Measurements from ENCODE around the gene TDRKH.
"Not testable (repeated sequence)": the region's sequence is repeated elsewhere in the genome, so short reads cannot be mapped to it uniquely, and the experiment has no call there.

The TDRKH gene

DNA sequence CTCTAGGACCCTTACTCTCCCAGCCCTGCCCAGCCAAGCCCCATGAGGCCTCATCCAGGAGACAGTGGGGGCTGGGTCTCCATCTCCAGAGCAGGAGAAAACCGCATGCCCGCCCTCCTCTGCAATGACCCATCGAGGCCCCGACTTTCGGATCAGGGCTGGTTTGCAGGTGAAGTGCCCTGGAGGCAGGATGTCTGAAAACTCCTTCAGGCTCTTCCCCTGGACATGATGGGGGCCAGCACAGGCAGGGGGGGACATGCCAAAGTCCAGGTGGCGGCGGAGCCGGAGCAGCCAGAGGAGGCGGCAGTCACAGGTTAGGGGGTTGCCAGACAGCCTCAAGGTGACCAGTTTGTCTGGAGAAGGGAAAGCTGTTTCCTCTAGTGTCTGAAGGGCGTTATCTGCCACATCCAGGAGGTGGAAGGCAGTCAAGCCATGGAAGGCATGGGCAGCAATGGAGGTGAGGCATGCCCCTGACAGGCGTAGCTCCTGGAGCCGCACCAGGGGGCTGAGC is 11.1 kb upstream of the TDRKH start:
- DNase-seq: no peak

DNA sequence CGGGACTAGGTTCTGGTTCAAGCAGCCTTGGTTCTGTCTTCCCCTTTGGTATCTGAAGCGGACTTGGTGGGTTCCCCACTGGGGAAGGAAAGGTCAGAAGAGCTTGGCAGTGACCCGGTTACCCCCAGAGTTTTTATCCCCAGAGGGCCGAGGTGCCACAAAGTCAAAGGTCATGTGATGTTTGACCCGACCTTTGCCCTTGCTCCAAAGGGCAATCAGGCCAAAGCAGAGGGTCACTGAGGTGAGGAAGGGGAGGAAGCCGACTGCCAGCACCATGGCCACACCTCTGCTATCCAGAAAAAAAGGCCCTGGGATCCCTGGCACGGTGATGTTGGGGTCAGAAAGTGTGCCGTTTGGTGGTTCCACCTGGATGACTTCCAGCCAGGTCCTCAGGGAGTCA is 10.5 kb upstream of the TDRKH start:
- no peak for DNase-seq

DNA sequence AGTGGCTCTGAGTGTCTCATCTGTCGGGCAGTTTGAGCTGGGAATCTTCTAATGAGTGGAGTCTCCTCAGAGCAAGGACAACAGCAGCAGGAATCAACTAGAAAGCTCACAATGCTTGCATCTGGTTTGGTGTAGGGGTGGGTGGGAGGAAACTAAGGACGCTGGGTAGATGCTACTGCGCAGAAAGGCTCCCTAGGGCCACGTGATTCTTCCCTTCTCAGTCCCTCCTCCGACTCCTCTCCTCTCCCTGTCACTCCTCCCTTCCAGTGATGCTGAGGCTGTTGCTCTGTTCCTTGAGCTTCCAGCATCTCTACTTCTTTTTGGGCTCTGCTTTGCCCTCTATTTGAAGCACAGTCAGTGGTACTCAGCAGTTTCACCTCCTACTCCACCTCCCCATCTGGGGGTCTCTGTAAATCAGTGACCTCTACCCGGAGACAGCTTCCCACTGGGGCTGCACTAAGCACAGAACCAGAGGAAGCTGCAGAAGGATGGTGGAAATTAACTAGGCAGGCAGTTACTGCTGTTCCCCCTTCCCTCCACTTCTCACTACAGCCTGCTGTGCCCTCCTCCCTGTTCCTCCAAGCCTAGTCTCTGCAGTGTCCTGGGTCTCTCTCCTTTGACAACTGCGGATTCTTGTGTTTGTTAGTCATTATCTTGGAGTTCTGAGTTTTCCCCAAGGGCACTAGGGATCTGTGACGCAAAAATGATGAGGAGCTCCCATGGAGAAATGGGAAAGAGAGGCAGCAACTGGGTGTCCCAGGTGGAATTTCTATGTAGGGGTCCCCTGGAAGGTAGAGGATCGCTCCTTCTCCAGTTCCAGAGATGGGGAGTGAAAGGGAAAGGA is 9.1 kb upstream of the TDRKH start:
- DNase-seq: no peak

DNA sequence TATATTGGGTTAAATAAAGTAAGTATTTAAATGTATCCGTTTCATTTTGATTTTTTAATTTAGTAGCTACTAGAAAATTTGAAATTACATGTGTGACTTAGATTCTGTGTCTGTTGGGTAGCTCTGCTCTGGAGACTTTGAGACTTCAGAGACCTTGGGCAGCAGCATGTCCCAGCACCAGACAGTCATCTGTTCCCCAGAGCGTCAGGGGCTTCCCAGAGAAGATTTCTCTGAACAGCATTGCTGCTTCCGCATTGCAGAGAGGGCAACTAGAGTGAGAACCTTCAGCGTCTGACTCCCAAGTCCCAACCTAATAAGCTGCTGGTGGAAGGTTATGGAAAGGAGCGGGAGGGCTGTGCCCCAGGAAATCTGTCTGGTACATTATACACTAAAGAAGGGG is 8.3 kb upstream of the TDRKH start:
- DNase-seq: no peak

DNA sequence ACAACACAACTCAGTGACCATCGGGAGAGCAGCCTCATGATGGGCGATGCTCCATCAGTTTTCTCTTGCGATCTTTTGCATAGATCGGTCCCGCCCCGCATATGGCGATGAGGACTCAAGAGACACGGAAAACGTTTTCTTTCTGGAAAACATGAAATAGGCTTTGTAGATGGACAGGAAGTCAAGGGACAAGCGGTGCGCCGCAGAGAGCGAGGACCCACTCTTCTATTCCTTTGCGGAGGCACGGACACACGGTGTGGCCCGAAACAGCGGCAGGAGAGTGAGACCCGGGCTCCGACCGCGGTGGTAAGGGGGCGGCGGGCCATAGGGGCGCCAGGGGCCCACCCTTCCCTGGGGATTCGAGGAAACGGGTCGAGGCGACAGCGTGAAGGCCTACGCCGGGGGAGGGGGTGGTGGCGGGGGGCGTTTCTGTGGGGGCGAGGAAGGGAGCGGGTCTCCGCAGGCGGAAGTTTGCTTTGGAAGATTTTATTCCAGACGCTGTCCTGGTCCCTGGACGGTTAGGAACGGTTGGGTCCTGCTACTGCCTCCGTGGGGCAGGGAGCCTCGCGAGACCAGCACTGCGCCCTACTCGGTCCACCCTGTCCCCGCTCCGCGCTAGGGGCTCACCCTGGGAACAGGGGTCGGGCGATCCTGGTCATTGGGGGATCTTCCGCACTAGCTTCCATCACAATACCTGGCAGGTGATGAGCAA is 796 bp upstream of the TDRKH start:
- no peak for DNase-seq

DNA sequence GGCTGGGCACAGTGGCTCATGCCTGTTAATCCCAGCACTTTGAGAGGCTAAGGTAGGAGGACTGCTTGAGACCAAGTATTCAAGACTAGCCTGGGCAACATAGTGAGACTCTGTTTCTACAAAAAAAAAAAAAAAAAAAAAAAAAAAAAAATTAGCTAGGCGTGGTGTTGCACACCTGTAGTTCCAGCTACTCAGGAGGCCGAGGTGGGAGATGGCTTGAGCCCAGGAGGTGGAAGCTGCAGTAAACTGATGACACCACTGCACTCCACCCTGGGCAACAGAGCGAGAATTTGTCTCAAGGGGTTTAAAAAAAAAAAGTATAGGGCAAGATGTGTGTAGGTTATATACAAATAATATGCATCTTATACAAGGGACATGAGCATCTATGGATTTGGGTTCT is 2.6 kb downstream of the TDRKH start:
- DNase-seq: no peak

DNA sequence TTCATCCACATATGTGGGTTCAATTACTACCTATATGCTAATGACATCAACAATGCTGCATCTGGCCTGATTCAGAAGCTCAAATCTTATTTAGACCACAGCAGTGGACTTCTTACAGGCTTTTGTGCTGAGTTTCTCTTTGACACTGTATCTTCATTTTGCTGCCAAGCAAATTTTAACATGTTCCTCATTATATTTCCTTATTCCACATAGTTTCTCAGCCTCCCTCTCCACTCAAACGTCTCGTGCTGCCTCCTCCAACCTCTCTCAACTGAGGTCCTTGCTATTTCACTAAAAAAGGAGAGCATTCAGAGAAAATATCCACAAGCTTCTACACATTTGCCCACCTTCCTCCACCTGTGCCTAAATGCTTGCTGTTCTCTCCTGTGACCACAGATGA is 6.5 kb downstream of the TDRKH start:
- no peak for DNase-seq

DNA sequence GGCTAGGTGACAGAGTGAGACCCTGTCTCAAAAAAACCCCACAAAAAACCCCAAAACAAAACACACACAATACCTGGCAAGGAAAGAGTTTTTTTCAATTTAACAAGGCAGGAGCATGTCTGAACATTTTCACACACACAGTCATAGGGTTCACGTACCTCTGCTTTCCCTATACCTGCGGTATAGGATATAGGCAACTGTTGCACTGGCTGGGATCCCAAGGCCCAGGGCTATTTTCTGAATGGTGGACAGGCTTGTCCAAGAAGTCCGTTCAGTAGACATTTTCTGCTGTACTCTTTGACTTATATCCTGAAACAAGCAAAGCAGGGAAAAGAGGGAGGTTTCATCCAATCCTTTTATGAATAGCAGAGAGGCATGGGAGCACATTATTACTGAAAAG is 7.6 kb downstream of the TDRKH start:
- DNase-seq: no peak

DNA sequence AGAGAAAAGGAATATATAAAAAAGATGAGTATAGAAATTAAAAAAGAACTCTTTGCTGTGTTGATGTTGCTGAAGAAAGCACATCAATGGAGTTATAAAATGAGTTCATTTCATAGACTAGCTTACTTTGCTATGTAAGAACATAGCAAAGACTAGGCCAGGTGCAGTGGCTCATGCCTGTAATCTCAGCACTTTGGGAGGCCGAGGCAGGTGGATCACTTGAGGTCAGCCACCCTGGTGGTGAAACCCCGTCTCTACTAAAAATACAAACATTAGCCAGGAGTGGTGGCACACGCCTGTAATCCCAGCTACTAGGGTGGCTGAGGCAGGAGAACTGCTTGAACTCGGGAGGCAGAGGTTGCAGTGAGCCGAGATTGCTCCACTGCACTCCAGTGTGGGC is 8.3 kb downstream of the TDRKH start:
- DNase-seq: not testable (repeated sequence)

DNA sequence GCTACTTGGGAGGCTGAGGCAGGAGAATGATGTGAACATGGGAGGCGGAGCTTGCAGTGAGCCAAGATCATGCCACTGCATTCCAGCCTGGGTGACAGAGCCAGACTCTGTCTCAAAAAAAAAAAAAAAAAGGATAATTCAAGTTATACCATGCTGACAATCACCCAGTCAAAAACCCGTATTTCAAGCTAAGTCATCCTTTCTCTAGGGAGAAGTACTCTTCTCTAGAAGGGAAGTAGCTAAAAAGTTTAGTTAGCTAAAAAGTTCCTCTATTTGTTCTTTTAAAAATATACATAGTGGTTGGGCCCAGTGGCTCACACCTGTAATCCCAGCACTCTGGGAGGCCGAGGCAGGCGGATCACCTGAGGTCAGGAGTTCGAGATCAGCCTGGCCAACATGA is 9.6 kb downstream of the TDRKH start:
- not testable (repeated sequence) for DNase-seq

DNA sequence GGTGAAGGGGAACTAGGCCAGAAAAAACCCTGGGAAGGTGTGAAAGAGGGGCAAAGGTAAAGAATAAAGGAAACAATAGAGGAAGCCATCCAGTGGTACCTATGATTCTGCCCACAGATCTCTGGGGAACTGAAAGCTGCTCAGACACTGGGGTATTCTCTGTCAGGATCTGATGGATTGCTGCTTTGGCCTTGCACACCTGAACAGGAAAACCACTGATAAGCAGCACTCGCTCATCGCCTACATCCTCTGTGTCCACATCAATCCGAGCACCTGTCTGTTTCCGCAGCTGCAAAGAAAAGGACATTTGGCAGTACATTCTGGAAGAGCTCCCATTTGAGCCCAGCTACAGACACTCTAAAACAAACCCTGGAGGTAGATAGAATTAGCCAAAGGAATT is 10.4 kb downstream of the TDRKH start:
- no peak for DNase-seq

DNA sequence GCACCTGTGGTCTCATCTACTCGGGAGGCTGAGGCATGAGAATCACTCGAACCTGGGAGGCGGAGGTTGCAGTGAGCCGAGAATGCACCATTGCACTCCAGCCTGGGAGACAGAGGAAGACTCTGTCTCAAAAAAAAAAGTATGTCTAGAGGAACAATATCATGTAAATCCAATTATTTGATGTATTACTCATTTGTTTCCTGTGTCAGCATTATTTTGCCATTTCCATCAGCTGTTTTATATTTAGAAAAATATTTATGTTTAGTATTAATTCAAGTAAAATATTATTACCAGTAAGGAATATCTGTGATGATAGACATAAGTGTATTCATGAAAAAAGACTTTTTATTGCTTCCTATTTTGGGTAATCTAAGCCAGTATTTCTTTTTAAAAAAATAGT is 13.0 kb downstream of the TDRKH start:
- DNase-seq: no peak

DNA sequence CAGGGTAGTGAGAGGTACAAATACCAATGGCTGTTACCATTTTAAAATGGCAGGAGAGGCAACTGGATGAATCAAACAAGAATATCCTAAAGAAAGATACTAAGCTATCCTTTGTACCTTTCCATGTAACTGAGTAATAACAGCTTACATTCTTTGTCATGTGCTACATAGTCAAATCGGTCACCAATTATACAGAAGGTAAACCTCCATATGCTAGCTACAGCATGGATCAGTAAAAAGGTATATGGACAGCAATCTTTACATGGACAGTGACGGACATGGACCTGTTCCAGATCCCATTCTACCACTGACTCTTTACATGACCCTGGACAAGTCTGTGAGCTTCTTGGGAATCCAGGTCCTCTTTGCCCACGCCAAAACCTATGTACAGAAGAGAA is 13.6 kb downstream of the TDRKH start:
- DNase-seq: no peak

DNA sequence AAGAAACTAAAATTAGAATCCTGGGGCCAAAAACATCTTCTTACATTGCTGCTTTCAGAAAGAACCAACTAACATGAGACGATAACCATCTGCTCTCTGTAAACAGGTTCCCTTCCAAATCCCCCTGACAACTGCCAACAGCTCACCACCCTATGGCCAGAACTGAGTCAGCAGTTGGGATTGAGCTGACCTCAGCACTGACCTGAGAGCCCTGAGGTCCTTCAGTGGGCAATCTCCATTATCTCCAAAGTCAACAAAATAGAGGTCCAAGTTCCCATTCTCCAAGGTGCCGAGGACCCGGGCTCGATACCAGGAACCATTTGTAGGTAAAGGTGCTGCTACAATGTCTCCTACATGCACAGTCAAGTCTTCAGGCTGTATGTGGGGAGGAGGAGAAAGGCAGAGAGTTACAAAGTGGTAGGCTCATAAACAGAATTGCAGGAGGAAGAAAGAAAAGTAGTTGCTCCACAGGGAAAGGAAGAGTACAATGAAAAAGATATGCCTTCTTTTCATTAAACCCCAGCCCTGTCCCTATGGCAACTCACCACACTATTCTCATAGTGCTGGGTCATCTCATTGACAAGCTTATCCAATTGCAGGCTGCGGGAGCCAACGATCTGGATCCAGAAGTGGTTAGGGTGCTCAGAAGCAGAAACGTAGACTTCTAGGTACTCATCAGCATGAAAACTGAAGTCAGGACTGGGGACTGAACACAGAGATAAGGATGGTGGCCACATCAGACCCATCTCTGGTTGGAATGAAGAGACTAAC is 14.2 kb downstream of the TDRKH start:
- DNase-seq: no peak

DNA sequence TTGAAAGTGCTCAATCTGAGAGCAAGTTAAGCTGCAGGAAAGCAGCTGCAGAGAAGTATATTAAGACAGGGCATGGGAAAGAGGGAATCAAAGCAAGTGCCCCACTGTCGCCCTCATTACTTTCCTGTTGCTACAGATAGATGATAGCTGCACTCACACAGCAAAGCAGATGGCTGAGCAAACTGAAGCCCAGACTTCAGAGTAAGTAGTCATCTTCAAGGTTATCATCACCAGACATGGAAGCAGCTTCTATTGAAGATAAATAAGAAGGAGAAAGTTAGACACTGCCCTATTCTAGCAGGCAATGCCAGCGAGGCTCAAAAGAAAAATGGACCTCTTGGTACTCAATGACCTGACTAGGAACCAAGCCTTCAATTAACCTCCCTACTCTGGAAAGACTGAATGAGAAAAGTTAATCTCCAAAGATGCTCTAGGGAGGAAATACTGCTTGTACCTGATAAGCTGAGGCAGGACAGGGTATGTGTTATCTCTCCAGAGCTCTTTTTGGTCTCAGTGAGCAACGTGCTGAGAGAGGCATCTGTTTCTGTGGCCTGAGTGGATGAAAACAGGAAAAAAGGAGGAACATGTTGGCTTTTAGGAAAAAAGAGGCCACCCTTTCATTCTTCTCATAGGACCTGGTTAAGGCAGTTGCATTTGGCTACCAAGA is 15.9 kb downstream of the TDRKH start:
- DNase-seq: no peak

DNA sequence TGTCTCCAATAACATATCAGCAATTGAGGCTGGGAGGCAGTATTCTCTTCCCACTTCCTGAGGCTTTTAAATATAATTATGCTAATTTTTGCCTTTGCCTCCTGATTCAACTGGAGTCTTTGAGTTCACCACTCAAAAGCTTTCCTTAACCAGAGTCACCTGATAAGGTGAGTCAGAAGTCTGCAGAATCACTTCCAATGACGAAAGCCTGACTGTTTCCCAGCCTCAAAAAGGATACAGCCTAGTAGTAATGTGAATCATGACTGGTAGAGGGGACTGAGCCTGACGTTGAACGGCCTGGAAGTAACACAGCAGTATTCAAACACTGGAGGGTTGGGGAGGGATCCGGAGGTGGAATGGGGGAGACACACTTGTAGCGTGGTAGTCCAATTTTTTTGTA is 16.6 kb downstream of the TDRKH start:
- DNase-seq: no peak

DNA sequence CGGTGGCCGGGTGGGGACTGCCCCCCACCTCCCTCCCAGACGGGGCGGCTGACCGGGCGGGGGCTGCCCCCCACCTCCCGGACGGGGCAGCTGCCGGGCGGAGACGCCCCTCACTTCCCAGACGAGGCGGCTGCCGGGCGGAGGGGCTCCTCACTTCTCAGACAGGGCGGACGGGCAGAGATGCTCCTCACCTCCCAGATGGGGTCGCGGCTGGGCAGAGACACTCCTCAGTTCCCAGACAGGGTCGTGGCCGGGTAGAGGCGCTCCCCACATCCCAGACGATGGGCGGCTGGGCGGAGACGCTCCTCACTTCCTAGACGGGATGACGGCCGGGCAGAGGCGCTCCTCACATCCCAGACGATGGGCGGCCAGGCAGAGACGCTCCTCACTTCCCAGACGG is 21.0 kb downstream of the TDRKH start:
- DNase-seq: not testable (repeated sequence)

DNA sequence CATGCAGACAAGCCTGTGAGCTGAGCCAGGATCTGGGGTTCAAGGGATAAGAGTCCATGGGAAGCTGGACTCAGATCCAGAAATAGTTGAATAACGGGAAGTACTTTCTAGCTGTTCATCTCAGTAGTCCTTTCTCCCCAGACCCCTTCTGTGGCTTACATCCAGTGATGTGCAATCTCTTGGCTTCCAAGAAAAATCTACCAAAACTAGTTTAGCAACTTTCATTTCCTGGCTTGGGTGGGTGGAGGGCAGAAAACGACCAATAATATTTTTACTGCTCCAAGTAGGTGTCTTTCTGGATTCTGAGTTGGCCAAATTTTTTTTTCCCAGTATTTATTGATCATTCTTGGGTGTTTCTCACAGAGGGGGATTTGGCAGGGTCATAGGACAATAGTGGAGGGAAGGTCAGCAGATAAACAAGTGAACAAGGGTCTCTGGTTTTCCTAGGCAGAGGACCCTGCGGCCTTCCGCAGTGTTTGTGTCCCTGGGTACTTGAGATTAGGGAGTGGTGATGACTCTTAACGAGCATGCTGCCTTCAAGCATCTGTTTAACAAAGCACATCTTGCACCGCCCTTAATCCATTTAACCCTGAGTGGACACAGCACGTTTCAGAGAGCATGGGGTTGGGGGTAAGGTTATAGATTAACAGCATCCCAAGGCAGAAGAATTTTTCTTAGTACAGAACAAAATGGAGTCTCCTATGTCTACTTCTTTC is 21.8 kb downstream of the TDRKH start:
- DNase-seq: not testable (repeated sequence)

DNA sequence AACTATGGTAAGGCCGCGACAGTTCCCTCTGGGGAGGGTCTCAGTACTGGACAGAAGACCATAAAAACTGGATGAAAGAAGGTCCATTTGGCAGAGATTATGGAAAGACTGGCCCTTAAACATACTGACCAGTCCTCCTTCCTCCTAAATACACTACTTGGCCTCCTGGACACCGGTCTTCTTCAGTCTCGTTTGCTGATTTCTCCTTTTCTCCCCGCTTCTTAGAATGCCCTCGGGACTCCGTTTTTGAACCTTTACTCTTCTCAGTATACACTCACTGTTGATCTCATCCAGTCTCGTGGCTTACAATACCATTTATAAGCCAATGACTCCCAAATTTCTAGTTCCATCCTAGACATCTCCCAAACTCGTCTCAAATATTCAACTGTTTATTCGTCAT is 26.3 kb downstream of the TDRKH start:
- DNase-seq: no peak

DNA sequence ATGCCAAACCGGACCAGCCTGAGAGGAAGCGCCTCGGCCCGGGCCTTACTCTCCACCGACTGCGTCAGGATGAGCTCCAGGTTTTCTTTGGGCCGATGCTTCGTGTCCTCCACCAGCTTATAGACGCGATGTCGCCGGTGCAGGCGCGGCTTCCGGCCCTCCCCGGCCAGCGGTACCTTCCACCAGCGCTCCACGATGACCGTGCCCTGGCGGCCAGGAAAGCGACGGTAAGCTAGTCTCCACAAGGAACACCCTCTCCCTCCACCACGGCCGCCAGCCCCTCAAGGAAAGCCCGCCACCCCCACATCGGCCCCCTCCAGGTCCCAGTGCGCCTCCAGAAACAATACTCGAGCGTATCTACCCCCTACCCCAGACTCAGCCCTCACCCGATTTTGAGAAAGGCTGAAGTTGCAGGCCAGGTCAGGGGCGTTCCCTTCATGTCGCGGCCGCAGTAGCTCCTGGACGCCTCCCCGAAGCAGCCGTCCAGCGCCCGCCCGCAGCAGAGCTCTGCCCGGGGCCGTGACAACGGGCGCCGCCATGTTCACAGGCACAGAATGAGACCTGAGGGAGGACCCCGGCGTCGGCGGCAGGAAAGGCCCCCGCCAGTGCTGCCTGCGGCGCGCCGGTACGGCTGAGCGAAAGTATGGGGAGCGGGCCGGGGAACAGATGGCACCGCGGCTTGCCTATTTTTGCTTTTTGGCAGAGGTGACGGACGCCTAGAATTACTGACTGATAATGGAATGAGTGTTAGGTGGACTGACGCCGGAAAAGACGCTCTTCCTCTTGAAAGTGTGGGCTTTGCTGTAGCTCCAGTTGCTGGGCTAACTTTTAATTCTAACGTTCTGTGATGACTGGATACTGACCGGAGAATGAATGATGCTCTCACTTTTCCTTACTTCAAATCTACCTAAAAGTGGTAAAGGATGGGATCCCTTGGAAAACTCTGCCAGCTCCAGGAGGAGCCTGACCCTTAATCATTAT is 27.1 kb downstream of the TDRKH start, which contains the start of gene MRPL9:
Gene MRPL9 (minus strand): TSS at position 556 of the 981 bp plus-strand sequence. CDS start 17 bp downstream, at position 539.
- peak; percentile 80 for DNase-seq

Measured in activated CD4-positive, alpha-beta T cell treated with anti-CD3 and anti-CD28 coated beads, Interleukin-2, amount 50 U/mL, for 4 hours (primary cell).